Effector memory CD8-positive, alpha-beta T cell (primary cell): Measurements from ENCODE around the gene SERGEF.
"Not testable (repeated sequence)": the region's sequence is repeated elsewhere in the genome, so short reads cannot be mapped to it uniquely, and the experiment has no call there.

Experiments
- ATAC-seq: fragments of 150-1000 bp; cut with Tn5 transposase; replicated peaks from 2 replicates; pipeline ENCODE4 v1.10.0; 2021; ENCODE audit warnings: mild to moderate bottlenecking, moderate library complexity
- DNase-seq, 3 experiments: peaks; one replicate each; pipeline ENCODE4 v3.0.0; 2021
- H3K27ac Mint-ChIP-seq, 2 donors: one replicate each; pipeline ENCODE4 v1.8.0; 2022; ENCODE audit warnings: mild to moderate bottlenecking in 2 of 2, mixed read lengths in 2 of 2, moderate library complexity in 2 of 2
- H3K27me3 Mint-ChIP-seq, 2 donors: one replicate each; pipeline ENCODE4 v1.8.0; 2022; ENCODE audit warnings: mixed read lengths in 2 of 2
- H3K36me3 Mint-ChIP-seq: one replicate; pipeline ENCODE4 v1.8.0; 2022; ENCODE audit warnings: mild to moderate bottlenecking, moderate library complexity, mixed read lengths; ENCODE audit not compliant: insufficient read depth
- H3K4me1 Mint-ChIP-seq, 2 donors: one replicate each; pipeline ENCODE4 v1.8.0; 2022; ENCODE audit warnings: low read depth in 2 of 2, mixed read lengths in 2 of 2
- H3K4me3 Mint-ChIP-seq, 2 donors: one replicate each; pipeline ENCODE4 v1.8.0; 2022; ENCODE audit warnings: mild to moderate bottlenecking in 2 of 2, mixed read lengths in 2 of 2, moderate library complexity in 2 of 2
- H3K9me3 Mint-ChIP-seq, 2 donors: one replicate each; pipeline ENCODE4 v1.8.0; 2022; ENCODE audit warnings: mixed read lengths in 2 of 2

Gene SERGEF

DNA sequence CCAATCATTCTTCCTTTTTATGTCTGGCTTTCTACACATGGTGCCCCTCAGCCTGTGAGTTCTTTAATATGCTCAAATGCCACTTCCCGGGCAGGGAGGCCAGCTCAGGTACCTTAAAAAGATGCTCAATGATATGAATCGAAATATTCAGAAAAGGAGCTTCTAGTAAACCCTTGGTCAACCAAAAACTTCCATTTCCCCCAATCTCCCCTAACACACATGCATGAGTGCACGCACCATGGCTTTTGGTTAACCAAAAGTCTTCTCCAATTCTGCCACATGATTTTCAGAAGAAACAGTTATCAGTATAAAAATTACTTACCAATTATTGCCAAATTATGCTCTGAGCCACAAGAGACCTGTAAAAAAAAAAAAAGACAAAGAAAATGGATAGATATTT lies 135.0 kb downstream of the SERGEF start:
- no peak for DNase-seq
- no peak overlapping the region for H3K27ac Mint-ChIP-seq
- no peaks in the 10 kb centered on the region for H3K9me3 Mint-ChIP-seq
- ATAC-seq = no peak
- peaks cover 4% of the 10 kb centered on the region for H3K36me3 Mint-ChIP-seq
- no peaks in the 10 kb centered on the region for H3K27me3 Mint-ChIP-seq
- H3K4me1 Mint-ChIP-seq = peaks cover 5 to 11% of the 10 kb centered on the region in 2 donors
- H3K4me3 Mint-ChIP-seq = no peak overlapping the region

DNA sequence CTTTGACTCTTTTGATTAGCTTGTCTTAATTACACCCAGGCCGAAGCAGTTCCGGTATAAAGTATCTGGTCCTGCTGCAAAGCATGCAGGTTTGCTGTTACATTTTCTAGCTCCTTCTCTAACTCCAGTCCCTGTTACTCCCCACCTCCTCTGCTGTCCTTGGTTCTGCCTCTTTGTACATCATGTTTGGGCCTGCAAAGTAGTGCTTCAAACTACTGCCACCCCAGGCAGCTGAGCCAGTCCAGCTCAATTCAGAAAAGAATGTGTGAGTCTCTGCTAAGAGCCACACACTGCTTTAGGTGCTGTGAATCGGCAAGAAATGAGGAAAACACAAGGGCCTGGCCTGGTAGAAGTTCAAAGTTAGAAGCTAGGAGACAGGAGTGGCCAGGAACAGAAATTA lies 136.0 kb downstream of the SERGEF start:
- ATAC-seq (no peak), DNase-seq (no peak)
- Mint-ChIP-seq H3K36me3 (peaks cover 4% of the 10 kb centered on the region), H3K27me3 (no peaks in the 10 kb centered on the region), H3K9me3 (no peaks in the 10 kb centered on the region), H3K4me1 (peaks cover 3 to 5% of the 10 kb centered on the region in 2 donors), H3K4me3 (no peak overlapping the region), H3K27ac (peak overlapping the region in 1 of 2 donors; percentile 21)

DNA sequence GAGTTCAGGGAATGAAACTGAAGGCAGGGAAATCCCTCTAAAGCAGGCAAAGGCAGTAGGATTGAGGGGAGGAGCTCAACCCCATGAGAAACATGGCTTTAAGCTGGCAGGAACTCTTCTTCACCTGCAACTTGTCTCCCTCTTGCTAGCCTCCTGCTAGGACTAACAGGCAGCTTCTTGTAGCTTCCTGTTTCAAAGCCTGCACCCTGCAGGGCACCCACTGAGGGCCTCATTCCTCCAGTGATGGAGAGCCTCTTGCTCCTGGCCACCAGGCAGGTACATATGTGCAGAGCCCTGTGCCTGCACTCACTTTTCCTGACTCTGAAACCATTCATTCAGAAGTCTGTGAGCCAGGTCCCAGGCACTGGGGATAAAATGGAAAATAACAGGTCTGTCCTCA lies 137.0 kb downstream of the SERGEF start:
- Mint-ChIP-seq H3K4me3 (no peak overlapping the region), H3K27ac (no peak overlapping the region), H3K4me1 (peaks cover 0 to 3% of the 10 kb centered on the region in 2 donors), H3K27me3 (no peaks in the 10 kb centered on the region), H3K36me3 (peaks cover 4% of the 10 kb centered on the region), H3K9me3 (no peaks in the 10 kb centered on the region)
- DNase-seq (no peak), ATAC-seq (no peak)

DNA sequence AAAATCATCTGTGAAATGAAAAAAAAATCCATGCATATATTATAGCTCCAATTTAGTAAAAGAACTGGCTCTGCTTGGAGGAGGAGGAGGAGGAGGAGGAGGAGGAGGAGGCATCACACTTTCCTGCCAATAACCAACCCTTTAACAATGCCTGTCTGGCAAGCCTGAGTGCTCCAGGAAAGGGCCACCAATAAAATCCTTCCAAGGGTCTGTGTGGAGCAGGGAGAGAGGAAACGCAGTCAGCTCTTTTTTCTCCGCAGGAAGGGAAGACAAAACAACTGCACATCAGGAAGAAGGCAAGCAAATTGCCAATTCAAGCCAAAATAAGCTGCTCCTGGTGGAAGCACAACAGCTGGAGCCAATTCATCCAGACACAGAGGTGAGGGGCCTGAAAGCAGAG lies 139.3 kb downstream of the SERGEF start:
- no peak overlapping the region for H3K4me3 Mint-ChIP-seq
- H3K27ac Mint-ChIP-seq = peak overlapping the region in 1 of 2 donors; percentile 79
- ATAC-seq (no peak), DNase-seq (no peak)
- H3K4me1 Mint-ChIP-seq = peaks cover 0 to 3% of the 10 kb centered on the region in 2 donors
- H3K36me3 Mint-ChIP-seq = peaks cover 4% of the 10 kb centered on the region
- H3K27me3 Mint-ChIP-seq = no peaks in the 10 kb centered on the region
- peaks cover 2 to 3% of the 10 kb centered on the region in 2 donors for H3K9me3 Mint-ChIP-seq

DNA sequence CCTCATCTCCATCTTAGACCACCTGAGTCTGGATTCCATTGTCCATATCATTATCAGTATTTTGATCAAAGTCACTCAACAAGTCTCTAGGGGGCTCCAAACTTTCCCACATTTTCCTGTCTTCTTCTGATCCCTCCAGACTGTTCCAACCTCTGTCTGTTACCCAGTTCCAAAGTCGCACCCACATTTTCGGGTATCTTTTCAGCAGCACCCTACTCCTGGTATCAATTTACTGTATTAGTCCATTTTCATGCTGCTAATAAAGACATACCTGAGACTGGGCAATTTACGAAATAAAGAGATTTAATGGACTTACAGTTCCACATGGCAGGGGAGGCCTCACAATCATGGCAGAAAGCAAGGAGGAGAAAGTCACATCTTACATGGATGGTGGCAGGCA lies 144.4 kb downstream of the SERGEF start:
- DNase-seq, H3K27me3 Mint-ChIP-seq, H3K4me1 Mint-ChIP-seq, H3K4me3 Mint-ChIP-seq, H3K9me3 Mint-ChIP-seq, H3K27ac Mint-ChIP-seq, ATAC-seq: not testable (repeated sequence)
- peaks cover 13% of the 10 kb centered on the region for H3K36me3 Mint-ChIP-seq

DNA sequence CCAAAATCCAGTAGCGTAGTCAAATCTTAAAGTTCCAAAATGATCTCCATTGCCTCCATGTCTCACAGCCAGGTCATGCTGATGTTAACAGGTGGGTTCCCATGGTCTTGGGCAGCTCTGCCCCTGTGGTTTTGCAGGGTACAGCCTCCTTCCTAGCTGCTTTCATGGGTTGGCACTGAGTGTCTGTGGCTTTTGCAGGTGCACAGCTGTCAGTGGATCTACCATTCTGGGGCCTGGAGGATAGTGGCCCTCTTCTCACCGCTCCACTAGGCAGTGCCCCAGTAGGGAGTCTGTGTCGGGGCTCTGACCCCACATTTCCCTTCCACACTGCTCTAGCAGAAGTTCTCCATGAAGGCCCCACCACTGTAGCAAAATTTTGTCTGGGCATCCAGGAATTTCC lies 145.5 kb downstream of the SERGEF start:
- Mint-ChIP-seq H3K27me3 (no peaks in the 10 kb centered on the region), H3K27ac (no peak overlapping the region), H3K9me3 (peaks cover 4 to 7% of the 10 kb centered on the region in 2 donors), H3K4me3 (no peak overlapping the region), H3K4me1 (peaks cover 0 to 5% of the 10 kb centered on the region in 2 donors), H3K36me3 (peaks cover 13% of the 10 kb centered on the region)
- ATAC-seq (no peak), DNase-seq (no peak)

DNA sequence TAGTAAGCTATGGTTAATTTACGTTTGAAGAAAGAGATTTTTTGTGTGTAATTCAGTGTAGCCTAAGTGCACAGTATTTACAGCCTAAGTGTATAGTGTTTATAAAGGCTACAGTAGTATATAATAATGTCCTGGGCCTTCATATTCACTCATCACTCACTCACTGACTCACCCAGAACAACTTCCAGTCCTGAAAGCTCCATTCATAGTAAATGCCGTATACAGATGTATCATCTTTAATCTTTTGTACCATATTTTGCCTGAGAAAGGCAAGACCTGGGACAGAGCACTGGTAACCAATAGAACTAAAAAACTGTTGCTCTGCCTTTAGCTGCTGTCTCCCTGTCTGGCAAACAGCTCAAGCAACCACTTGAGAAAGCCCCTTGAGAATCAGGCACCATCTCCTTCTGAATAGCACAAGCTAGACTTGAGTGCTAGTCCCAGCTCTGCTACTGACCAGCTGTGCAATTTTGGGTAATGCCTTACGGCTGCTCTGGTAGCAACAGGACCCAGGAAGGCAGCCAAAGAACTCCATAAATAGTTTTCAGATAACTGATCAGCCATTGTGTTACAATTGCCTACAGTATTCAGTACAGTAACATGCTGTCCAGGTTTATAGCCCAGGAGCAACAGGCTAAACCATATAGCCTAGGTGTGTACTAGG lies 146.9 kb downstream of the SERGEF start:
- H3K27ac Mint-ChIP-seq = no peak overlapping the region
- peaks cover 4 to 7% of the 10 kb centered on the region in 2 donors for H3K9me3 Mint-ChIP-seq
- no peak overlapping the region for H3K4me3 Mint-ChIP-seq
- H3K36me3 Mint-ChIP-seq = peaks cover 13% of the 10 kb centered on the region
- peaks cover 0 to 5% of the 10 kb centered on the region in 2 donors for H3K4me1 Mint-ChIP-seq
- ATAC-seq (no peak), DNase-seq (no peak)
- H3K27me3 Mint-ChIP-seq = no peaks in the 10 kb centered on the region

DNA sequence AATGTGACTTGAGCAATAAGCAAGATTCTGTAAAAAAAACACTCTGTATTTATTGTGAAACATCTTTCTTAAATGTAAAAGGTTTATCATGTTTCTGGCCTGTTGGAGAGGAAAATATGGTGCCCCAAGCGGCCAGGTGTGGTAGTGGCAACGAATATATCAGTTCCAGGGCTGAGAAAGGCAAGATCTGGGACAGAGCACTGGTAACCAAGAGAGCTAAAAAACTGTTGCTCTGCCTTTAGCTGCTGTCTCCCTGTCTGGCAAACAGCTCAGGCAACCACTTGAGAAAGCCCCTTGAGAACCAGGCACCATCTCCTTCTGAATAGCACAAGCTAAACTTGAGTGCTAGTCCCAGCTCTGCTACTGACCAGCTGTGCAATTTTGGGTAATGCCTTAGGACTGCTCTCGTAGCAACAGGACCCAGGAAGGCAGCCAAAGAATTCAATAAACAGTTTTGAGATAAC lies 148.3 kb downstream of the SERGEF start:
- Mint-ChIP-seq H3K9me3 (peaks cover 2 to 7% of the 10 kb centered on the region in 2 donors), H3K4me3 (no peak overlapping the region), H3K27me3 (no peaks in the 10 kb centered on the region), H3K27ac (no peak overlapping the region), H3K36me3 (peaks cover 13% of the 10 kb centered on the region), H3K4me1 (peaks cover 3 to 5% of the 10 kb centered on the region in 2 donors)
- no peak for ATAC-seq
- peak in 1 of 3 experiments; percentile 3 for DNase-seq

DNA sequence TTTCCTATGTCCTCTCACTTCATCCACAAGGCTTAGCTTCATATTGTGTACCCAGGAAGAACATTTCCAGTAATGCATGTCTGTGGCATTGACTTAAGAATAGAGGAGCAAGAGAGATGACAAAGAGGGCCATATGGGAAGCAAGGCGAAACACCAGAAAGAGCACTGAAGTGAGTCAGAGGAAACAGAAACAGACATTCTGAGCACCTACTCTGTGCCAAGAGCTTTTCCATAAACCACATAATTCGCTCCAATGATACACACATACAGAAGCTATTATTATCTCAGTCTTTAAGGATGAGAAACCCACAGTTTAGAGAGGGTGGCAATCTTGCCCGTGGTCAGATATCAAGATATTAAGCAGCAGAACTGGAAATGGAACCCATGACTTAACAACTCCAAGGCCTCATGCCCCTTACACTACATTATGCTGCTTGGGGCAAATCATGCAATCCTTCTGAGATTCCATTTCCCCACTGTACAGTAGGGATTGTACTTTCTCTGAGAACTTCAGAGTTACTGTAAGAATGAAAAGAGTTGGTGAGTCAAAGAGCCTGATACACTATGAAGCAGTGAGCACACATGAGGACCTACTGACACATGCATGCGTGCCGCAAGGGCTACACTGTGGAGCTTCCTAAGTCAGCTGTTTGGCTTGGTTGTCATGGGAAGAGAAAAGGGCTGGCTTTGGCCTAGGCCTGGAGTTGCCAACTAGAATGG lies 151.7 kb downstream of the SERGEF start:
- peaks cover 2% of the 10 kb centered on the region for H3K36me3 Mint-ChIP-seq
- no peak for DNase-seq
- H3K27me3 Mint-ChIP-seq = no peaks in the 10 kb centered on the region
- no peak overlapping the region for H3K27ac Mint-ChIP-seq
- no peak overlapping the region for H3K4me3 Mint-ChIP-seq
- peaks cover 13 to 27% of the 10 kb centered on the region in 2 donors for H3K4me1 Mint-ChIP-seq
- no peaks in the 10 kb centered on the region for H3K9me3 Mint-ChIP-seq
- ATAC-seq = no peak

DNA sequence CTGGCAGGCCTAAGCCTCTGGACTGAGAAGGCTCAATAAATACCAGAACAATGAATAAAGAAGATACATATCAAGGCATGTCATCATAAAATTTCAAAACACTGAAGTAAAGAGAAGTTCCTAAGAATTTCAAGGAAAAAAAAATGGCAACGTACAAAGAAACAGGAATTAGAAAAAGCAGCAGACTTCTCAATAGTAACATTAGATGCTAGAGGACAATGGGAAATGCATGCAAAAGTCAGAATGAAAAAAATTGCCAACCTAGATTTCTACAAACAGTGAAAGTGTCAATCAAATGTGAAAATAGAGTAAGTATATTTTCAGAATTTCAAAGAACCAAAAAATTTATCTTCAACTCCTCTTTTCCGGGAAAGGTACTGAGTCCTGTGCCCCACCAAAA lies 153.3 kb downstream of the SERGEF start:
- no peaks in the 10 kb centered on the region for H3K36me3 Mint-ChIP-seq
- H3K9me3 Mint-ChIP-seq = no peaks in the 10 kb centered on the region

DNA sequence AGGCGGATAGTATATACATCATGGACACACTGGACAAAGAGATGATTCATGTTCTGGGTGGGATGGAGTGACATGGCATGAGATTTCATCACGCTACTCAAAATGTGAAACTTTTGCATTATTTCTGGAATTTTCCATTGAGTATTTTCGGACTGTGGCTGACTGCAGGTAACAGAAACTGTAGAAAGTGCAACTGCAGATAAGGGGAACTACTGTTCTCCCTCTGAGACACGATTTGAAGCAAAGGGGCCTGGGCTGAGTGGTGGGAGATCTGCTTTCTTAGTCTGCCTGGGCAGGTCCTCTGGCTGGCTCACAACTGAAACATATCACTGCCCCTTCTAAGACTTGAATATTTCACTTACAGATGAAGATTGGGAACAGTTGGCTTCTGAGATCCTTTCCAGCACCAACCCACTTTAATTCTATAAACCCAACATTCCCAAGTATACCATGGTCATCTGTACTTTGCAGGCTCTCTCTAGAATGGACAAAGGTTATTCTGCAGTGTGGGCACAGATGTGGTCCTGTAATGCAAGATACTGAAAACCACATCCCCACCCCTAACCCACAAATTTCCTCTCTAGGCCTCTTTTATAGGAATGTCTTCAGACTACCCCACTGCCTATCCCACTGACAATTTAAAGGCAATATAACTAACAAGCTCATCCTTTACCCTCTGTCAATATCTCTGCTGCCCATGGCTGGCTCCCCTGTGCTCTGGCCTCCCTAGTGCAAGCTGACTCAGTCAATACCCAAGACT lies 157.1 kb downstream of the SERGEF start:
- Mint-ChIP-seq H3K9me3 (no peaks in the 10 kb centered on the region), H3K27ac (peak overlapping the region in 1 of 2 donors; percentile 32), H3K27me3 (no peaks in the 10 kb centered on the region), H3K36me3 (peaks cover 3% of the 10 kb centered on the region), H3K4me1 (peaks cover 16 to 29% of the 10 kb centered on the region in 2 donors), H3K4me3 (no peak overlapping the region)
- ATAC-seq (no peak), DNase-seq (no peak)

More for the DNA sequence above, 153.3 kb downstream of the SERGEF start:
- H3K27me3 Mint-ChIP-seq = no peaks in the 10 kb centered on the region
- no peak for ATAC-seq
- H3K4me3 Mint-ChIP-seq = no peak overlapping the region
- no peak for DNase-seq
- H3K4me1 Mint-ChIP-seq = peaks cover 16 to 30% of the 10 kb centered on the region in 2 donors
- no peak overlapping the region for H3K27ac Mint-ChIP-seq

DNA sequence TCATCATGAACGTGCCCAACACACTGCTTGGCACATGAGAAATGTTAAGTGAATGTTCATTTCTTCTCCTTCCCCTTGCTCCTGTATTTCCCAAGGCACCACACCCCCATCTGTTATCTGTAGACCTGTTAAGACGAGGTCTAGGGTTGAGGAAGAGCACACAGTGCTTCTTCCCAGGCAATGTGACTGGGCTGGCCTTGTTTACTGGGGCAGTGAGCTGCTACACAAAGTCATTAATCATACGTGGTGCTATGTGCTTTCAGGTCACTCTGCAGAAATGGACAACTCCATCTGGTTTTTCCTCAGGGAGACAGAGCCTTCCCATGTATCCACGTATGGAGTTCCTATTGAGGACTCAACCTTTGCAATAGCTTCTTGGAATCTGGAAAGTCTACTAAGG lies 159.6 kb downstream of the SERGEF start:
- no peaks in the 10 kb centered on the region for H3K9me3 Mint-ChIP-seq
- peaks cover 14 to 21% of the 10 kb centered on the region in 2 donors for H3K4me1 Mint-ChIP-seq
- DNase-seq (no peak), ATAC-seq (no peak)
- peaks cover 3% of the 10 kb centered on the region for H3K36me3 Mint-ChIP-seq
- H3K4me3 Mint-ChIP-seq = no peak overlapping the region
- no peak overlapping the region for H3K27ac Mint-ChIP-seq
- no peaks in the 10 kb centered on the region for H3K27me3 Mint-ChIP-seq

DNA sequence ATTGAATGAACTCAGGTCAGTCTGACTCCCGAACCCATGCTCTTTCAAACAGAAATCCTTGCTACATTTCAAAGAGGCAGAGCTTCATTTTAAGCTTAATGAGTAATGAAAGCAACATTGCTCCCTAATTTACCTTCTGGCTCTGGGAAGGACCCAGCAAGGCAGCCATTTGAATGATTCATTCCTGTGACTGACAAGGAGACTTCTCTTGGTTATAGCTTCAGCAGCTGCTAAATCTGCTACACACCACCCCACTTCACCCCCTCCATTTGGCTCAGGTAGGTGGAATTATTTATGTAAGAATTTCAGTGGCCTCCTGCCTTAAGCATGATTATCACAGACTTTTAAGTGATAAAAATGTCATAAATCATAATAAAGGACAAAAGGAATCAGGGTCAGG lies 160.6 kb downstream of the SERGEF start:
- H3K4me3 Mint-ChIP-seq = no peak overlapping the region
- ATAC-seq = no peak
- no peaks in the 10 kb centered on the region for H3K27me3 Mint-ChIP-seq
- no peaks in the 10 kb centered on the region for H3K9me3 Mint-ChIP-seq
- H3K27ac Mint-ChIP-seq = no peak overlapping the region
- DNase-seq = no peak
- peaks cover 3% of the 10 kb centered on the region for H3K36me3 Mint-ChIP-seq
- H3K4me1 Mint-ChIP-seq = peaks cover 7 to 12% of the 10 kb centered on the region in 2 donors
